ENCODE results near the gene ZCCHC4.

Gene ZCCHC4

DNA sequence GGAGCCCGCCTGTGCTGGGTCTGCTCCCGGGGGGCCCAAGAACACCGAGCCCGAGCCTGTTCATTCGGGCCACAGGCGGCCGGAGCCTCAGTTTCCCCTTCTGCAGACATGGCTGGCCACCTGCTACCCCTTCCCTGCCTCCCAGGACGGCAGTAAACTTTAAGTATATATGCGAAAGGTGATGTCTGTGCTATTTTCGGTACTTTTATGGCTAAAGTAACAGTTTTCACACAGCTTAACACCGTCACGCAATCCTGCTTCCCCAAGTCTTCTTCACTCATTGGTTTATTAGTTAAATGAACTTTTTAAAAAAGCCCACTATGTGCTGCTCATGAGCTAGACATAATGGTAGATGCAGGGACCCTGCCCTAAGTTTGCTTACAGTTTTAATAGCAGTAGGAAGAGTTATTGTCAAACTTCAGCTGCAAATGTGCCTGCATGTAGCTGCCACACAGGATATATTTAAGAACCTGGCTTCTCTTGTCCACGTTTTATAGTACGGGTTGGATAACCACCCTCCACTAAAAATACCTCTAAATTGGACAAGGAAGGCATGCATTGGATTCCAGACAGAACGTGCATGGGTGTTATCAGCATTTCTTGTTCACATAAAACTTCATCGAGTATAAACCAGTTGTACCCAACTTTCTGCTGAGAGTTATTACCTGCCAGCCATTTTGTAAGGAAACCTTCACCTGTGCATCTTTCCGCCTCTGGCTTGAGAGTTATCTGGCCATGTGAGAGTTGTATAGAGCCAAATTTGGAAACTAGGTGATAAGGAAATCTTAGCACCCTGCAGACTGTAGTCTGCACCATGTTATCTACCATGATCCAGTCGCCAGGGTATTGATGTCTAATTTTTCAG is 65.2 kb downstream of the ZCCHC4 start:
- DNase-seq (ENCODE audit: low spot score): no peak

DNA sequence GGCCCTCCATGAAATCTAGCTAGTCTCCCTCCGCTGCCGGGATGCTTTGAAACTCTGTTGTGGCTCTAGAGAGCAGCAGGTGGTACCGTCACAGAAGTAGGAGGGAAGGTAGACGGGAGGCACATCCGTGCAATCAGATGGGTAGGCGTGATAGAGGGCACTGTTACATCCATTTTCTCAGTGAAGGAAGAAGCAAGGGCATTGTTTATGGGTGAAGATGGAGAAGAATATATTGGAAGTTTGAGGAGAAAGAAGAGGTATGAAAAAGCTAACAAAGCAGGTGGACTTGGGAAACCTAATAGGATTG is 65.8 kb downstream of the ZCCHC4 start:
- no peak for DNase-seq (ENCODE audit: low spot score)

DNA sequence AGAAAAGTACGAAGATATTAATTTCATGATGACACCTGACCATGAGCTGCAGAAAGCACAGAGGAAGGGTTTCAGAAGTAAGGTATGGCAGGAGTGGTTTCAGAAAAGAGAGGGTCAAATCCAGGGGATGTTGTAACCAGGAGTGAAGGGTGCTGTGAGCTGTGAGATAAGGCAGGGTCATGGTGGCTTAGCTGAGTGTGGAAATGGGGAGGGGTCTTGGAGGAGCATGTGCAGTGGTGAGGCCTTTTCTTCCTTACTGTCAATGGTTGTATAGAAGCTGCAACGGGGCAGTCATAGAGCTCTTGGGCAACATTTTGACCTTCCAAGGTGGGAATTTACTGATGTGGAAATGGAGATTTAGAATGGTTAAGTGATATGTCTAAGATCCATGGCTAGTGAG is 67.0 kb downstream of the ZCCHC4 start:
- DNase-seq (ENCODE audit: low spot score): no peak

DNA sequence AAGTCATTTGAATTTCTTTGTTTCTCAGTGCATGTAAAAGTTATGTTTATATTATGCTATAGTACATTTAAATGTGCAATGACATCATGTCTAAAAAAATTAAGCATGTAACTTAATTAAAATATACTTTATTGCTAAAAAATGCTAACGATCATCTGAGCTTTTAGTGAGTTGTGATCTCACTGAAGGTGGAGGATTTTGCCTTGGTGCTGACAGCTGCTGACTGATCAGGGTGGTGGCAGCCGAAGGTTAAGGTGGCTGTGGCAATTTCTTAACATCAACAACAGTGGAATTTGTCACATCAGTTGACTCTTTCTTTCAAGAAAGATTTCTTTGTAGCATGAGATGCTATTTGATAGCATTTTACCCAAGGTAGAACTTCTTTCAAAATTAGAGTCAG is 71.1 kb downstream of the ZCCHC4 start:
- DNase-seq (ENCODE audit: low spot score): no peak

DNA sequence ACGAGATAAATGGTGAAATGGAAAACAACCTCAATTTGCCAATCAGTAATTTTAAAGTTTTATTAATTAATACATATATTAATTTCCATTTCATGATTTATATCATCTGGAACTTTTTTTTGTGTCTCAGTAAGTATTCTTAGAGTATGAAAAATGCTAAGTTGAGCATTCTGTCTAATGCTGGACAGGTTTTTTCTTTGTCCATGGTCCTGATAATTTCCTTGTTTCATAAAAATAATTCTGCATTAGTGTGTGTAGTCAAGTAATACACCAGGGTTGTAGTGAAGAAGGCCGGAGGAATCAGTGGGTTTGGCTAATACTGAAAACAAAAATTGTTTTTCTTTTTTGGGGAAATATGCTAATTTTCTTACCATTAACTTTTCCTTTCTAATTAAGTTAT is 74.4 kb downstream of the ZCCHC4 start:
- DNase-seq (ENCODE audit: low spot score): no peak

DNA sequence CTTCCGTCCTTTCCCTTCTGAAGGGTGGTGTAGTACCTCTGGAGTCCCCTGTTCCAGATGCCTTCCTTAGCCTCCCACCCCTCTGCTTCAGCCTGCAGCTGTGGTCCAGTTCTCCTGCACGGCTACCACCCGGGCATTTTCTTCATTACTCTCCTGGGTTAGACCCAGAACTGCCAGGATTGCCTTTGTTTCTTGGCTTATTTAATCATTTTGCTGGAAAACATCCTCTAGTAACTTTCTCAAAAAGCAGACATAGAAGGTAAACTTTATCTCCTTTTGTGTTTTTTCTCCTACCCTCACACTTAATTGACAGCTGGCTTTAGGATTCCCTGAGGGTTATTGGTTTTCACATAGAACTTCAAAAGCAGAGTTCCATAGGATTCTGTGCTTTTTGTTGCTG is 84.7 kb downstream of the ZCCHC4 start:
- DNase-seq (ENCODE audit: low spot score): no peak

DNA sequence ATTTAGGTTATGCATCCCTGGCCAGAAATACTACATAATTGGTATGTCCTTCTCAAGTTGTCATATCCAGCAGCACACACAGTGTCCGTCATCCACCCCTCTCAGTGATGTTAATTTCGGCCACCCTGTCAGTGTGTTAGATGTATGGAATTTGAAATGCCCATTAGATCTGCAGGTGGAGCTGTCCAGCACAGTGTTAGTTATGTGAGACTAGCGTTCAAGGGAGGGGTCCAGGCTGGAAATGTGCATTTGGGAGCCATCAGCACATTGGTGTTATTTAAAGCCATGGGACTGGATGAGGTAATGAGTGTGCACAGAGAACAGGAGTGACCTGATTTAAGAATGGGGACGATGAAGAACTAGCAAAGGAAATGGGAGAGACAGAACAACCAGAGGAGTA is 86.9 kb downstream of the ZCCHC4 start:
- DNase-seq (ENCODE audit: low spot score): no peak

DNA sequence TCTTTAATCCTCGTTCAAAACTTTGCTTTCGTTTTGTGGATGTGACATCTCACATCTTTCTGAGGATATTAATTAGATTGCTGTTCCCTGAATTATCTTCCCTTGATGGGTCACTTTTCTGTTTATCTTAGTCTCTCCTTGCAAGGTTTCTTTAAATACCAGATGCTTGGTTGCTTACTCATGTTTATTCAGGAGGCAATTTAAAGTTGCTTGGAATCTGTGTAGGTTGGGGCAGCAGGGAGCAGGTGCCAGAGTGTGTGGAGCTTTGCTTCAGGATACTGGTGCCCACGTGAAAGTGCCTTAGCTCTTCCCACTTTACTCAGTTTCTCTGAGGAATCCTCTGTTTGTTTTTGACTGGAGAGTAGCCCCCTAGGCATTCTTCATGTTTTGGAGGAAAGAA is 88.5 kb downstream of the ZCCHC4 start:
- DNase-seq (ENCODE audit: low spot score): no peak

DNA sequence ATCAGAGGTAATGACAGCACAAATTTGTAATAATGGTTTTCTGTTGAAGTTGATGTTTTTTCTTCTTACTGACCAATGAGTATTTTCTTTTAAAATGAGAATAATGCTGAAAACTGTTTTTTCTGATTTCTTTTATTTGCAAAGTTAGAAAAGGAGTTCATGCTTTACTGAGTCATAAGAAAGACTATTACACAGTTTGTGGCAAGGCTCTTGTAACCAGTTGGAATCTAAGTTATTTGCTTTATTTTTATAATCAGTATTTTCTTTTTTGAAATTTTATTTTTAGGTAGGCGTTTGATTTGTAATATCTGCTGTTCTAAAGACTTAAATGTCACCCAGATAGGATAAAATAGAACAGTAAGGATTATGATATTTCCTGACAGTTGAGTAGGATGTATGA is 89.9 kb downstream of the ZCCHC4 start:
- no peak for DNase-seq (ENCODE audit: low spot score)

DNA sequence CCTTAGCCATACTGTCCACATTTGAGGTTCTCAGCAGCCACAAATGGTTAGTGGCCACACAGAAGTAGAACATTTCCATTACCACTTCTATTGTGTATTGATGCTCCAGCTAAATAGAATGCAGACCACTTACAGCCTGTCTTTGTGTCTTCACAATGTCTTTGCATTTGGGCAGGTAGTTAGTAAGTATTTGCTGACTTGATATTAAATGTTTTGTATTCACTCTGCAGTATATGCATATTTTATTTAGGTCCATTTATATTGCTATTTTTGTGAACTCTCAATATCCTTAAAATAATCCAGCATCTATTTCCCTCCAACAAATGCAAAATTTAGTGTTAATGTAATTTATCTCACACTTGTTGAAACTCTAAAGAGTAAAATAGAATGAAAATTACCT is 91.1 kb downstream of the ZCCHC4 start:
- DNase-seq (ENCODE audit: low spot score): no peak

DNA sequence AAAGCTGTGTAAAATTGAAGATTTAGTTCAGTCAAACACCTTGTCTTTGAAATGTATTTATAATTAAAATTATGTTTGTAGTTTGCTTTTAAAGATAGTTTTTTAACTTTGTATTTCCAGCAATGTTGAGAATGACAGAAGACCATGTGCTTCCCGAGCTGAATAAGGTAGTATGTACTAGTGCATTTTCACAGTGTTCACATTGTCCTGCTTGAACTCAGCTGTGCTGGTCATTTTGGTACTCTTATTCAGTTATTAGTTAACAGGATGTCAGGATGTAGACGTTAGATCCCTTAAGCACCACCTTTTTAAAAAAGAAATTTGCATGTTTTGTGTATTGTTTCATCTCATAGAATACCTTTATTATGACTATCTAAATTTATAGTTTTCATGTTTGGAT is 92.9 kb downstream of the ZCCHC4 start:
- DNase-seq (ENCODE audit: low spot score): no peak

DNA sequence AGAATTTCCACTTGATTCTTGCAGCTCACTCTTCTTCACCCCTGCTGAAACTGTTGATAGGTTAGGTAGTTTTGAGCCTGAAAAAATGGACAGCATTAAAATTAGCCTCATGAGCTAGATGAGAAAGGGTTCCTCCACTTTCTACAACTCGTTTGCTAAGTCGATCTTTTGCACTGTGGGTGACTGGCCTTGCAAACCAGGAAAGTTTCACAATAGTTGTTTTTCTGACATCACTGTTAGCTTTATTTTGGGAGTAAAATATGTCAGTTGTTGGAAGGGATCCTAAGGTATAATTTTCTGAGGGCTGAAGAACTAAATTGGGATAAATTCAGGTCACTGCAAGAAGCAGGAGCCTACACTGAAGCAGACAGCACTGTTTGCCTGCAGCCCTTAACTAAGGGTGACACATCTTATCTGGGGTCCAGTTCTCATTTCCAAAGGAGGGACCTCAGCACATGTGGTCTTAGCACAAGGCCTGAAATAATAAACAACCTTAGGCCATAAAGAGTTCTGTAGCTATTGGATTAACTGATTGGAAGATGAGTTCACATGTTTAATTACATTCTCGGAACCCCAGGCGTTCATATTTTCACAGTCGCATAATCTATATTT is 93.6 kb downstream of the ZCCHC4 start:
- DNase-seq (ENCODE audit: low spot score): no peak

DNA sequence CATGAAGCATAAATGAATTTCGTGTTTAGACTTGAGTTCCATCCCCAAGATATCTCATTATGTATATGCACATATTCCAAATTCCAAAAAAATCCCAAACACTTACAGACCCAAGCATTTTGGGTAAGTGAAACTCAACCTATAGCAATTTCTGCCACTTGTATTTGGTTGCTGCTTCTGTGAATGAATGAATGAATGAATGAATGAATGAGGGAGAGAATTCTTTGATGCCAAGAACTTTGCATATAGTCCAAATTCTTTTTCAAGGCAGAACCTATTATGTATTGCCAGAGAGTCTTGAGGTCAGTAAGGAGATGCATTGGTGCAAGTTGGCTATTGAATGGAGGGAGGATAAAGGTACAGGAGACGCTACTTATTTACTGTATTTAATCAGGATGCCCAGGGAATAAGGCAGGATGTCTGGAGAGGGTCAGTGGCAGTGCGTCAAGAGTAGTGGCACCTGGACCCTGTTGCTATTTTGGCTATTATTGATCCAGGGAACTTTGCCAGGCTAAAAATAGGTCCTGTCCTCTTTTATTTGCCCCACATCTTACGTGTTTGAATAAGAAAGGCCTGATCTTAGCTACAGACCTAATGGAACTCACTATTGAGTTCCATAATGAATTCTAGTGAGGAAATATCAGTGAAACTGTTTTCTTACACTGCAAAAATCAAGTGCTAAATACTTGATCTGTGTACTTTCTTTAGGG is 98.4 kb downstream of the ZCCHC4 start:
- no peak for DNase-seq (ENCODE audit: low spot score)

DNA sequence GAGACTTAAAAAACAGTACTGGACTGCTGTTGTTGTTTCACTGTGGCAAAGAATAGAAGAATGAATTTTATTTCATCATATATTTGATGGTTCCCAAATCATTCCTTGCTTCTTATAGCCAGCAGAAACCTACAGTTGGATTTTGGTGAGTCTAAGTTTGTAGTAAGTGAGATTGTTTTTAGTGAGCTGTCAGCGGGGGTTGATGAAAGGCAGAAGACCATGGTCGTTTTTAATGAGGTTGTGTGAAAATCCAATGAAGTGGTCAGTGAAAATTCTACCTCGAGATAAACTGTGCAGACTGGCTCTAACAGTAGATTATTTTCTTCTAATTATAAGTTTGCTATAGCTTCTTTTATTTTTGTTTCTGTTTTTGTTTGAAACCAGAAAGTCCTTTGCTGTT is 100.7 kb downstream of the ZCCHC4 start:
- DNase-seq (ENCODE audit: low spot score): no peak

DNA sequence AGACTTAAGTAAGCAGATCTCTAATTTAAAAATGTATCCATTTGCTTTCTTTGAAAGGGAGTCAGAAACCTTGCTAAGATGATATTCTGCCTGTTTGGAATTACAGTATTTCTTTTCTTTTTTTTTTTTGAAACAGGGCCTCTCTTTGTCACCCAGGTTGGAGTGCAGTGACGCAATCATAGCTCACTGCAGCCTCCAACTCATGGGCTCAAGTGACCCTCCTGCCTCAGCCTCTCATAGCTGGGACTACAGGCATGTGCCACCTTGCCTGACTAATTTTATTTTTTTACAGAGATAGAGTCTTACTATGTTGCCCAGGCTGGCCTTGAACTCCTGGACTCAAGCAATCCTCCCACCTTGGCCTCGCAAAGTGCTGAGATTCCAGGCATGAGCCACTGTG is 104.4 kb downstream of the ZCCHC4 start:
- DNase-seq (ENCODE audit: low spot score): no peak
